PFSK-1 (cell line): ENCODE data around the gene PQBP1.

ENCODE experiments used
- FOXP2 ChIP-seq: optimal IDR thresholded peaks from 2 replicates; pipeline ENCODE3; 2011; ENCODE audit warnings: borderline replicate concordance, control low read depth, inconsistent platforms; ENCODE audit not compliant: insufficient read depth; ENCODE audit errors: extremely low read length, extremely low read depth
- POLR2AphosphoS5 ChIP-seq: IDR thresholded peaks from 2 replicates; pipeline ENCODE4 v1.6.1; 2012; ENCODE audit warnings: low read depth, mild to moderate bottlenecking, control low read depth, low read length, moderate library complexity
- REST ChIP-seq, 2 experiments: IDR thresholded peaks; 2 replicates each; pipeline versions ENCODE4 v1.6.1 to v1.8.0; 2011 to 2012; ENCODE audit warnings: low read depth in 2 of 2, low read length in 2 of 2, control low read depth in 1 of 2, inconsistent platforms in 1 of 2, mild to moderate bottlenecking in 1 of 2, moderate library complexity in 1 of 2; ENCODE audit not compliant: insufficient read depth in 1 of 2
- SIN3A ChIP-seq: IDR thresholded peaks from 2 replicates; pipeline ENCODE4 v1.6.1; 2012; ENCODE audit warnings: mild to moderate bottlenecking, low read length, moderate library complexity, borderline replicate concordance; ENCODE audit not compliant: insufficient read depth
- TAF1 ChIP-seq: IDR thresholded peaks from 2 replicates; pipeline ENCODE4 v1.6.1; 2012; ENCODE audit warnings: low read length, control low read depth, borderline replicate concordance; ENCODE audit not compliant: insufficient read depth

Gene PQBP1

GRCh38 chrX:48918301-48918642 lies 20.5 kb downstream of the PQBP1 start:
- TF ChIP-seq TAF1 (no peak), POLR2AphosphoS5 (no peak), SIN3A (no peak), REST (IDR thresholded peaks at IDR 0.05; ENCODE audit: insufficient read depth in 1 of 2, low read depth in 2 of 2, low read length in 2 of 2) (no peak), FOXP2 (no peak)

DNA sequence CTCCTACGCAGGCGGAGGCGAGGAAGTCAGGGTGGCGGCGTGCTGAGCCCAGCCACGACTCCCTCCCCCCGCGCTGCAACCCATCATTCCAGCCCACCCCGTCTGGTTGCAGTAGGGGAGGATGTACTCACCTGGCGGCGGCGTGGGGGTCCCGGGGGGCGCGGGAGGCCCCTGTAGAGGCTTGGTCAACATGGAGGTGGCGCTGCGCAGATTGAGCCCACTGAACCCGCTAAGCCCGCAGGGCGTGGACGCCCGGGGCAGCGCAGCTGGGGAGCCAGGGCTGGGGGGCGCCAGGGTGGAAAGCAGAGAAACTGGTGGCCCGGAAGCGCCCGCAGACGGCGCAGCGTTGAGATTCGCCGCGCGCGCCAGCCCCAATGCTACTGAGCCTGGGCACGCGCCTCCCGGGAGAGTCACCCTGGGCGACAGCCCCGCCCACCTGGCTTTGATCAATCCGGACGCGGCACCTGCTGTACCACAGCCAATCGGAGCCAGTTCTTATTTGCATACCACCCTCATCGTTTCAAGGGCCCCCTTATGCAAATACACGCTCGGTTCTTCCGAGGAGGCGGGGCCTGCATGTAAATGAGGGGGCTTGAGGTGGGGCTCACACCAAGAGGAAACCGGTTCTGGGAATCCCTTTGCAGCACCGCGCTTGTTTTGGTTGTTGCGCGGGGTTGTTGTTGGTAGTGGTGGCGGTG lies 21.1 kb downstream of the PQBP1 start, which contains the start of gene PIM2:
Gene PIM2, minus strand, starts transcription at position 382 of the 698 bp plus-strand sequence. Its CDS starts 190 bp downstream, at position 192.
- TF ChIP-seq REST (IDR thresholded peaks at IDR 0.05; ENCODE audit: insufficient read depth in 1 of 2, low read depth in 2 of 2, low read length in 2 of 2) (no peak), SIN3A (no peak), TAF1 (peak; percentile 86; the same call in 1 of the 2 replicates), POLR2AphosphoS5 (peak; percentile 86), FOXP2 (no peak)

GRCh38 chrX:48919360-48919841 lies 21.7 kb downstream of the PQBP1 start:
- TF ChIP-seq SIN3A: no peak
- no peak for TF ChIP-seq TAF1
- TF ChIP-seq FOXP2: no peak
- no peak for TF ChIP-seq POLR2AphosphoS5
- no peak for TF ChIP-seq REST (IDR thresholded peaks at IDR 0.05; ENCODE audit: insufficient read depth in 1 of 2, low read depth in 2 of 2, low read length in 2 of 2)

GRCh38 chrX:48919947-48920717 lies 22.4 kb downstream of the PQBP1 start:
- no peak for TF ChIP-seq POLR2AphosphoS5
- TF ChIP-seq FOXP2: no peak
- no peak for TF ChIP-seq TAF1
- TF ChIP-seq REST (IDR thresholded peaks at IDR 0.05; ENCODE audit: insufficient read depth in 1 of 2, low read depth in 2 of 2, low read length in 2 of 2): no peak
- no peak for TF ChIP-seq SIN3A
